DOHH2 (cell line): ENCODE results near the gene C4orf36.

ENCODE experiments used
- EZH2phosphoT487 ChIP-seq: fragments of 200-600 bp; sonication (generic); IDR thresholded peaks from 2 replicates; pipeline ENCODE4 v1.6.1; 2017; ENCODE audit warnings: borderline replicate concordance, mild to moderate bottlenecking, antibody characterized with exemption, low read length, moderate library complexity, mixed read lengths
- TF ChIP-seq, protein P1 (sequence below): fragments of 200-600 bp; sonication (generic); IDR thresholded peaks from one replicate; pipeline ENCODE4 v1.5.1; 2014; ENCODE audit warnings: antibody characterized with exemption, mild to moderate bottlenecking, low read depth, low read length; ENCODE audit not compliant: poor library complexity, severe bottlenecking

- TF ChIP-seq, protein P1, sequence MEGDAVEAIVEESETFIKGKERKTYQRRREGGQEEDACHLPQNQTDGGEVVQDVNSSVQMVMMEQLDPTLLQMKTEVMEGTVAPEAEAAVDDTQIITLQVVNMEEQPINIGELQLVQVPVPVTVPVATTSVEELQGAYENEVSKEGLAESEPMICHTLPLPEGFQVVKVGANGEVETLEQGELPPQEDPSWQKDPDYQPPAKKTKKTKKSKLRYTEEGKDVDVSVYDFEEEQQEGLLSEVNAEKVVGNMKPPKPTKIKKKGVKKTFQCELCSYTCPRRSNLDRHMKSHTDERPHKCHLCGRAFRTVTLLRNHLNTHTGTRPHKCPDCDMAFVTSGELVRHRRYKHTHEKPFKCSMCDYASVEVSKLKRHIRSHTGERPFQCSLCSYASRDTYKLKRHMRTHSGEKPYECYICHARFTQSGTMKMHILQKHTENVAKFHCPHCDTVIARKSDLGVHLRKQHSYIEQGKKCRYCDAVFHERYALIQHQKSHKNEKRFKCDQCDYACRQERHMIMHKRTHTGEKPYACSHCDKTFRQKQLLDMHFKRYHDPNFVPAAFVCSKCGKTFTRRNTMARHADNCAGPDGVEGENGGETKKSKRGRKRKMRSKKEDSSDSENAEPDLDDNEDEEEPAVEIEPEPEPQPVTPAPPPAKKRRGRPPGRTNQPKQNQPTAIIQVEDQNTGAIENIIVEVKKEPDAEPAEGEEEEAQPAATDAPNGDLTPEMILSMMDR: no peak
- no peak for TF ChIP-seq EZH2phosphoT487
Measured at GRCh38 chr4:86831262-86832130, 60.7 kb downstream of the C4orf36 start.
